ENCODE results near the gene HSPA14.
"Not testable (repeated sequence)": the region's sequence is repeated elsewhere in the genome, so short reads cannot be mapped to it uniquely, and the experiment has no call there.

Gene HSPA14

DNA sequence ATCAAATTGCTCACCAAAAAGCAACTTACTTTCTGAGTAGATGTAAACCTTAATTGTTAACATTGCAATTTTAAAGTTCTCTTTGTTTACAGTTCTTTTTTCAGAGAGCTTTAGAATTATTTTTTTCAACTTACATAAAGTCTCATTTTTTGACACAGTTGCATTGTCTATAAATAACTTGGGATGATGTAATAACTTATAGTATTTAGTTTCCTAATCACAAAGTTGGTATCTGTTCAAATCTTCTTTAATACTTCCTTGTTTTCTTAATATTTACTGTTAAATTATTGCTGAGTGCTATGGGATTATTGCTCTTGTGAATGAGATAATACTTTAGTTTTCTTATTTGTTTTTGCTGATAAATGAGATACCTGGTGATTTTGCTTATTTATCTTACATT lies 21.7 kb downstream of the HSPA14 start:
- Histone ChIP-seq H3K18ac (ENCODE audit: low read length) (no peak overlapping the region), H3K23ac (ENCODE audit: low read length) (no peak overlapping the region), H3K36me3 (ENCODE audit: control insufficient read depth in 1 of 2, insufficient read depth in 2 of 2, low read length in 2 of 2) (peaks cover 11% of the 10 kb centered on the region in 2 experiments), H3K27ac (ENCODE audit: low read depth, low read length) (no peak overlapping the region), H3K14ac (ENCODE audit: low read length) (no peak overlapping the region), H3K4ac (ENCODE audit: low read depth, low read length) (no peak overlapping the region), H3K4me1 (ENCODE audit: control insufficient read depth in 1 of 2, insufficient read depth in 2 of 2, low read length in 2 of 2) (no peaks in the 10 kb centered on the region), H2BK120ac (ENCODE audit: insufficient read depth, low read length, poor library complexity) (no peak overlapping the region), H3K4me3 (ENCODE audit: low read depth, low read length) (no peak overlapping the region), H2BK12ac (ENCODE audit: low read length) (no peak overlapping the region), H3K9ac (ENCODE audit: low read length) (no peak overlapping the region), H3K27me3 (ENCODE audit: insufficient read depth, low read length) (no peaks in the 10 kb centered on the region), H2AK5ac (ENCODE audit: low read length) (no peak overlapping the region), H3K79me2 (ENCODE audit: control insufficient read depth, insufficient read depth, low read length, poor library complexity) (no peaks in the 10 kb centered on the region), H3K9me3 (ENCODE audit: insufficient read depth, low read depth, low read length) (no peaks in the 10 kb centered on the region), H4K91ac (ENCODE audit: low read depth, low read length) (no peak overlapping the region), H2AFZ (ENCODE audit: insufficient read depth, low read length, poor library complexity) (no peak overlapping the region), H3K4me2 (ENCODE audit: low read length) (no peak overlapping the region), H2BK5ac (ENCODE audit: low read depth, low read length, poor library complexity) (no peak overlapping the region), H3K79me1 (ENCODE audit: low read length) (no peaks in the 10 kb centered on the region), H4K12ac (ENCODE audit: low read depth, low read length) (no peak overlapping the region), H4K8ac (ENCODE audit: low read depth, low read length) (no peak overlapping the region)
- no peak for DNase-seq

- Histone ChIP-seq H3K4me1 (ENCODE audit: control insufficient read depth in 1 of 2, insufficient read depth in 2 of 2, low read length in 2 of 2) (no peaks in the 10 kb centered on the region), H3K4me3 (ENCODE audit: low read depth, low read length) (no peak overlapping the region), H2BK120ac (ENCODE audit: insufficient read depth, low read length, poor library complexity) (no peak overlapping the region), H3K23ac (ENCODE audit: low read length) (no peak overlapping the region), H3K4ac (ENCODE audit: low read depth, low read length) (no peak overlapping the region), H2AFZ (ENCODE audit: insufficient read depth, low read length, poor library complexity) (no peak overlapping the region), H3K36me3 (ENCODE audit: control insufficient read depth in 1 of 2, insufficient read depth in 2 of 2, low read length in 2 of 2) (peaks cover 11% of the 10 kb centered on the region in 2 experiments), H3K27me3 (ENCODE audit: insufficient read depth, low read length) (no peaks in the 10 kb centered on the region), H2BK5ac (ENCODE audit: low read depth, low read length, poor library complexity) (no peak overlapping the region), H3K18ac (ENCODE audit: low read length) (no peak overlapping the region), H3K79me1 (ENCODE audit: low read length) (no peaks in the 10 kb centered on the region), H4K91ac (ENCODE audit: low read depth, low read length) (no peak overlapping the region), H3K9me3 (ENCODE audit: insufficient read depth, low read depth, low read length) (no peaks in the 10 kb centered on the region), H3K27ac (ENCODE audit: low read depth, low read length) (no peak overlapping the region), H3K4me2 (ENCODE audit: low read length) (no peak overlapping the region), H4K8ac (ENCODE audit: low read depth, low read length) (no peak overlapping the region), H3K79me2 (ENCODE audit: control insufficient read depth, insufficient read depth, low read length, poor library complexity) (no peaks in the 10 kb centered on the region), H3K9ac (ENCODE audit: low read length) (no peak overlapping the region), H2BK12ac (ENCODE audit: low read length) (no peak overlapping the region), H2AK5ac (ENCODE audit: low read length) (no peak overlapping the region), H4K12ac (ENCODE audit: low read depth, low read length) (no peak overlapping the region), H3K14ac (ENCODE audit: low read length) (no peak overlapping the region)
- WGBS (ENCODE audit: extremely low coverage, insufficient coverage, insufficient read length): no CpG with 5 or more reads among the region's 1 CpG
- no peak for DNase-seq
These were observed 22.7 kb downstream of the HSPA14 start for GRCh38 chr10:14860791-14861190.

DNA sequence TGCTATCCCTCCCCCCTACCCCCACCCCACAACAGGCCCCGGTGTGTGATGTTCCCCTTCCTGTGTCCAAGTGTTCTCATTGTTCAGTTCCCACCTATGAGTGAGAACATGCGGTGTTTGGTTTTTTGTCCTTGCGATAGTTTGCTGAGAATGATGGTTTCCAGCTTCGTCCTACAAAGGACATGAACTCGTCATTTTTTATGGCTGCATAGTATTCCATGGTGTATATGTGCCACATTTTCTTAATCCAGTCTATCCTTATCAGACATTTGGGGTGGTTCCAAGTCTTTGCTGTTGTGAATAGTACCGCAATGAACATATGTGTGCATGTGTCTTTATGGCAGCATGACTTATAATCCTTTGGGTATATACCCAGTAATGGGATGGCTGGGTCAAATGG lies 26.4 kb downstream of the HSPA14 start:
- H2AFZ ChIP-seq (ENCODE audit: insufficient read depth, low read length, poor library complexity); H3K14ac ChIP-seq (ENCODE audit: low read length); H3K4me1 ChIP-seq (ENCODE audit: control insufficient read depth in 1 of 2, insufficient read depth in 2 of 2, low read length in 2 of 2); H3K4me2 ChIP-seq (ENCODE audit: low read length); H3K4ac ChIP-seq (ENCODE audit: low read depth, low read length); H3K27ac ChIP-seq (ENCODE audit: low read depth, low read length); DNase-seq; H3K79me2 ChIP-seq (ENCODE audit: control insufficient read depth, insufficient read depth, low read length, poor library complexity); H4K91ac ChIP-seq (ENCODE audit: low read depth, low read length); H2BK12ac ChIP-seq (ENCODE audit: low read length); H2BK120ac ChIP-seq (ENCODE audit: insufficient read depth, low read length, poor library complexity); H3K23ac ChIP-seq (ENCODE audit: low read length); H3K27me3 ChIP-seq (ENCODE audit: insufficient read depth, low read length); H3K36me3 ChIP-seq (ENCODE audit: control insufficient read depth in 1 of 2, insufficient read depth in 2 of 2, low read length in 2 of 2); H3K79me1 ChIP-seq (ENCODE audit: low read length); H3K18ac ChIP-seq (ENCODE audit: low read length); H4K12ac ChIP-seq (ENCODE audit: low read depth, low read length); H3K9me3 ChIP-seq (ENCODE audit: insufficient read depth, low read depth, low read length); H2AK5ac ChIP-seq (ENCODE audit: low read length); H2BK5ac ChIP-seq (ENCODE audit: low read depth, low read length, poor library complexity); H4K8ac ChIP-seq (ENCODE audit: low read depth, low read length); H3K9ac ChIP-seq (ENCODE audit: low read length); H3K4me3 ChIP-seq (ENCODE audit: low read depth, low read length): not testable (repeated sequence)
- WGBS (ENCODE audit: extremely low coverage, insufficient coverage, insufficient read length): no CpG with 5 or more reads among the region's 6 CpGs

DNA sequence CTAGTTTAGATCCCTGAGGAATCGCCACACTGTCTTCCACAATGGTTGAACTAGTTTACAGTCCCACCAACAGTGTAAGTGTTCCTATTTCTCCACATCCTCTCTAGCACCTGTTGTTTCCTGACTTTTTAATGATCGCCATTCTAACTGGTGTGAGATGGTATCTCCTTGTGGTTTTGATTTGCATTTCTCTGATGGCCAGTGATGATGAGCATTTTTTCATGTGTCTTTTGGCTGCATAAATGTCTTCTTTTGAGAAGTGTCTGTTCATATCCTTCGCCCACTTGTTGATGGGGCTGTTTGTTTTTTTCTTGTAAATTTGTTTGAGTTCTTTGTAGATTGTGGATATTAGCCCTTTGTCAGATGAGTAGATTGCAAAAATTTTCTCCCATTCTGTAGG lies 26.8 kb downstream of the HSPA14 start:
- WGBS (ENCODE audit: extremely low coverage, insufficient coverage, insufficient read length): no CpG with 5 or more reads among the region's 3 CpGs
- not testable (repeated sequence) for H4K12ac ChIP-seq (ENCODE audit: low read depth, low read length)

More for the DNA sequence above, 26.8 kb downstream of the HSPA14 start:
- not testable (repeated sequence) for H3K4me3 ChIP-seq (ENCODE audit: low read depth, low read length); H2AFZ ChIP-seq (ENCODE audit: insufficient read depth, low read length, poor library complexity); H3K27ac ChIP-seq (ENCODE audit: low read depth, low read length); H3K79me1 ChIP-seq (ENCODE audit: low read length); H2BK120ac ChIP-seq (ENCODE audit: insufficient read depth, low read length, poor library complexity); H3K4ac ChIP-seq (ENCODE audit: low read depth, low read length); H3K4me1 ChIP-seq (ENCODE audit: control insufficient read depth in 1 of 2, insufficient read depth in 2 of 2, low read length in 2 of 2); H3K9ac ChIP-seq (ENCODE audit: low read length); H3K4me2 ChIP-seq (ENCODE audit: low read length); H3K27me3 ChIP-seq (ENCODE audit: insufficient read depth, low read length); H3K79me2 ChIP-seq (ENCODE audit: control insufficient read depth, insufficient read depth, low read length, poor library complexity); DNase-seq; H2BK12ac ChIP-seq (ENCODE audit: low read length); H3K23ac ChIP-seq (ENCODE audit: low read length); H3K9me3 ChIP-seq (ENCODE audit: insufficient read depth, low read depth, low read length); H4K8ac ChIP-seq (ENCODE audit: low read depth, low read length); H2BK5ac ChIP-seq (ENCODE audit: low read depth, low read length, poor library complexity); H4K91ac ChIP-seq (ENCODE audit: low read depth, low read length); H3K14ac ChIP-seq (ENCODE audit: low read length); H3K18ac ChIP-seq (ENCODE audit: low read length); H2AK5ac ChIP-seq (ENCODE audit: low read length)
- H3K36me3 ChIP-seq (ENCODE audit: control insufficient read depth in 1 of 2, insufficient read depth in 2 of 2, low read length in 2 of 2): peaks cover 8 to 11% of the 10 kb centered on the region in 2 experiments
